Measurements from ENCODE around the gene FBXL3.

FBXL3 gene

DNA sequence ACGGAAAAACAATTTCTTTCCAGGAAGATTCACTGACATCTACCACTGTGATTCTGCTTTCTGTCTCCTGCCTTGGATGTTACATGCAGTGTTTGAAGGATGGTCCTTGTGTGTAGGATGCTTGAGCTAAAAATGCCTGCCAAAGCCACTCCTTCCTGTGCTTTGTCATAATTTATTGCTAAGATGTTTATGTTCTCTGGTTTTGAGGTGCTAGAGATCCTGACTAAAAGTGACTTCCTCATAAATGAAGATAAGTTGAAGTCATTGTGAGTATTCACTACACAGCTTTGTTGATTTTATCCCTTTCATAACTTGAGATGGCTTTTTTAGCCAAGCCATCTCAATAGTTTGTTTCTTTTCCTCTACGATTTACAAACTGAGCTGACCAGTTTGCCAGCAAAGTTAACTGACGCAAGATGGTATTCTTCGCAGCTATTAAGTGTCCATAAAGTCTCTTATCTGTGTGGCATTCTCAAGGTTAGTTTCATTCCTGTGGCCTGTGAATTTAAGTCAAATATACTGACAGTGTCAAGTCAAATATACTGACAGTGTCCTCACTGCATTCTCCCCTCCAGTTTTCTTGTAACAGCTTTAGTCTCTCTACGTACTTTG, 15.7 kb upstream of the FBXL3 start:
- TF ChIP-seq POLR2AphosphoS5 (IDR thresholded peaks at IDR 0.05; ENCODE audit: low read depth, low read length), result no peak
- no peak for TF ChIP-seq TAF1 (IDR thresholded peaks at IDR 0.05; ENCODE audit: borderline replicate concordance, low read depth, low read length)
- TF ChIP-seq POLR2A (IDR thresholded peaks at IDR 0.05; ENCODE audit: low read depth, low read length), result no peak
- FAIRE-seq, result peak; percentile 51
- no peak for DNase-seq (ENCODE audit: insufficient read length)

DNA sequence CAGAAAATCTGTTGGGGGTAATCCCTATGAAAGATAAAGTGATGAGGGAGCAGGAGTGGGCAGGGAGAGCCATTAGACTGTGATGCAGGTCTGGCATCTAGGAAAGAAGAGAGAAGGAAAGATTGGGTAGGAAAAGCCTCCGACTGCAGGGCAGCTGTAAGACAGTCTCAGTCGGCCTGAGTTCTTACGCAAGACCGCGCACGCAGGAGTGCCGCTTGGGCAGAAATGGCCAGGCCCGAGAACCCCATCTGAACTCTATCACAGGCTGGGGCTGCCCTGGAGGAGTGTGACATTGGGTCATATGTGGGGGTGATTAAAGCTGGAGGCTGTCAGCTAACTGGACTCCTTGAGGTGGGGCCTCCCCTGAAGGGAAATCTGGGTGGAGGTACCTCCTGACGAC, 13.9 kb upstream of the FBXL3 start:
- DNase-seq (ENCODE audit: insufficient read length), result no peak
- FAIRE-seq, result peak; percentile 24
- TF ChIP-seq TAF1 (IDR thresholded peaks at IDR 0.05; ENCODE audit: borderline replicate concordance, low read depth, low read length) (no peak), POLR2A (IDR thresholded peaks at IDR 0.05; ENCODE audit: low read depth, low read length) (no peak), POLR2AphosphoS5 (IDR thresholded peaks at IDR 0.05; ENCODE audit: low read depth, low read length) (no peak)

DNA sequence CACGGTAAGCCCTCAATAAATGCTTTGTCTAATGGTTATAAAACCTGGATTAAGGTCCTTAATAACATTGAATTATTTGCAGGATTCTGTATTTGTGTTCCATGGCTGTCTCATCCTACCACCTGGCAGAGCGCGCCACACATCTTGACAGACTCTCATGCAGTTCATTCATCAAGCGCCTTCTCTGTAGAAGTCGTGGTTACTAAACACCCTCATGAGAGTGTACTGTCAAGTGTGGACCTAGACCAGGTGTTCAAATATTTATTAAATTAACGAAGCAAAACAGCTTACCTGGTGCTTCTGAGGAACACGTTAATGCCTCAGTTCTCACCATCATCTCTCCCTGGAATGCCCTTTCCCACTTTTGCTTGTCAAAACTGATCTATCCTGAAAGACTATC, 13.1 kb upstream of the FBXL3 start:
- no peak for DNase-seq (ENCODE audit: insufficient read length)
- TF ChIP-seq POLR2A (IDR thresholded peaks at IDR 0.05; ENCODE audit: low read depth, low read length), result no peak
- TF ChIP-seq POLR2AphosphoS5 (IDR thresholded peaks at IDR 0.05; ENCODE audit: low read depth, low read length), result no peak
- TF ChIP-seq TAF1 (IDR thresholded peaks at IDR 0.05; ENCODE audit: borderline replicate concordance, low read depth, low read length), result no peak
- no peak for FAIRE-seq

DNA sequence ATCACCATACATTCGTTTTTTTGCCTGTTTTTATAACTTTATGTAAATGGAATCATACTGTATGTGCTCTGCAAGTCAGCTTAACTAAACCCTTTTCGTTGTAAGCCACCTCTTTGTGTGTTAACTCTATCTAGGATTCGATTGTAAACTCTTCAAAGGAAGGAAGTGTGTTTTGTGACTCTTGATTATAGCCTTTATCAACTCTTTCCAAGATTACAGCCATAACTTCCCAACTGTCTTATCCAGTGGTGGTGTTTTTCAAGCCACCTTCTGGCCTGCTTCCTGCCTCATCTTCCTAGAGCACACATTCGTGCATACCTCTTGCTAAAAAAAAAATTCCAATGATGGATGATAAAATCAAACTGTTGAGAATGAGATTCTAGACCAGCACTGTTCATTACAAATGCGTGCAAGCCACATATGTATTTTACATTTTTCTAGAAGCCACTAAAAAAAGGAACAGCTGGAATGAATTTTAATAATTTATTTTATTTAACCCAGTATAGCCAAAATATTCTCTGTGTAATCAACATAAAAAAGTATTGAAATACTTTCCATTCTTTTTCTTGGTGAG, 12.0 kb upstream of the FBXL3 start:
- DNase-seq (ENCODE audit: insufficient read length), result no peak
- no peak for FAIRE-seq
- TF ChIP-seq POLR2A (IDR thresholded peaks at IDR 0.05; ENCODE audit: low read depth, low read length), result no peak
- no peak for TF ChIP-seq POLR2AphosphoS5 (IDR thresholded peaks at IDR 0.05; ENCODE audit: low read depth, low read length)
- TF ChIP-seq TAF1 (IDR thresholded peaks at IDR 0.05; ENCODE audit: borderline replicate concordance, low read depth, low read length), result no peak

DNA sequence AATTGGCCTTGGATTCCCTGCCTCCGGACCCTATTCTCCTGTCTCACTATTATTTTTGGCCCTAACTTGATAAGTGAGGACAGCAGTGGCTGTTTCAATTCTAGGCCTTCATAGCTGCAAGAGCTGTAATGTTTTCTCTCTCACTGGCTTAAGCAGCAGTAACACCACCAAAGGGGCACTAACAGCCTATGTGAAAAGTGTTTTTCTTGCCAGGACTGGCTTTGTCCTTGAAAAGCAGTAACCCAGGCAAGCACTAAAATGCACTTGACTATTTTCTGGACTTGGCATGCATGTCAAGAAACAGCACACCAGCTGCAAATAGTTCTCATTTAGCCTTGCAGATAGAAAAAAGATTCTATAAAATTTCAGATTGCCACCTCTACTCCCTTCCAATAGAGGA, 9.3 kb upstream of the FBXL3 start:
- FAIRE-seq (no peak), DNase-seq (ENCODE audit: insufficient read length) (no peak)
- no peak for TF ChIP-seq POLR2A (IDR thresholded peaks at IDR 0.05; ENCODE audit: low read depth, low read length)
- TF ChIP-seq TAF1 (IDR thresholded peaks at IDR 0.05; ENCODE audit: borderline replicate concordance, low read depth, low read length), result no peak
- TF ChIP-seq POLR2AphosphoS5 (IDR thresholded peaks at IDR 0.05; ENCODE audit: low read depth, low read length), result no peak

DNA sequence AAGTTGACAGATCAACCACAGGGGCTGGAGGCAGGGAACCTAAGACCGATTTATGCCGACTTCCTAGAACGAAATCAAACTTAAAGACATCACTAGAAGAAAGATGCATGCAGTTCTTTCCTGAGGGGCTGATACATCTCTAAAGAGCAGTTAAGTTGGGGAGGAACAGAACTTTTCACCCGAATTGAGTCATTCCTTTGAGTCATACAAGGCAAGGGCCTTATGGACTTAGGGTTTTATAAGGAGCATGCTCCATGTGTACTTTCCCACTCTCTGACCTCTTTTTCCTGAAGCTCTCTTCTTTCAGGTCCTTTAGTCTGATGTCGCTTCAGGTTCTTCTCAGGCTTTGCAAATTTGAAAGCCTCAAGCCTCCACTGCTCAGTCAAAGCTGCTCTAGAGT, 7.9 kb upstream of the FBXL3 start:
- no peak for DNase-seq (ENCODE audit: insufficient read length)
- no peak for FAIRE-seq
- TF ChIP-seq TAF1 (IDR thresholded peaks at IDR 0.05; ENCODE audit: borderline replicate concordance, low read depth, low read length), result no peak

DNA sequence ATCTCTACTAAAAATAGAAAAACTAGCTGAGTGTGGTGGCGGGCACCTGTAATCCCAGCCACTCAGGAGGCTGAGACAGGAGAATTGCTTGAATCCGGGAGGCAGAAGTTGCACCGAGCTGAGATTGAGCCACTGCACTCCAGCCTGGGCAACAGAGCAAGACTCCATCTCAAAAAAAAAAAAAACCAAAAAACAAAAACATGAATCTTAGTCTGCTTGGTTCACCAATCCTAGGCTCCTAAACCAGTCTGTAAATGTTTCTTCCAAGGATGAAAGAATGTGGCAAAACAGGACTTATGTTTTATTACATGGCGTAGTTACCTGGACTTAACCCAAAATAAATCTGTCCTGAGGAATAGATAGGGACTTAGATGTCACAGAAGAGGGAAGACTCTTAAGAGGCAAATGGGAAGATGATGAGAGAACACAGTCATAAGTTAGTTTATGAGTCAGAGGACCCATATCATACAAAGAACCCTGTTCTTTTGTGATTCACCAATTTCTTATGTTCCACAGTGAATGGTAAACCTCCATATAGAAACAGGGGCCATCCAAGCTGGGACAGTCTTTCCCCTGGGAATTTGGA, 6.9 kb upstream of the FBXL3 start:
- FAIRE-seq (no peak), DNase-seq (ENCODE audit: insufficient read length) (no peak)
- no peak for TF ChIP-seq POLR2AphosphoS5 (IDR thresholded peaks at IDR 0.05; ENCODE audit: low read depth, low read length)
- no peak for TF ChIP-seq TAF1 (IDR thresholded peaks at IDR 0.05; ENCODE audit: borderline replicate concordance, low read depth, low read length)
- TF ChIP-seq POLR2A (IDR thresholded peaks at IDR 0.05; ENCODE audit: low read depth, low read length), result no peak

DNA sequence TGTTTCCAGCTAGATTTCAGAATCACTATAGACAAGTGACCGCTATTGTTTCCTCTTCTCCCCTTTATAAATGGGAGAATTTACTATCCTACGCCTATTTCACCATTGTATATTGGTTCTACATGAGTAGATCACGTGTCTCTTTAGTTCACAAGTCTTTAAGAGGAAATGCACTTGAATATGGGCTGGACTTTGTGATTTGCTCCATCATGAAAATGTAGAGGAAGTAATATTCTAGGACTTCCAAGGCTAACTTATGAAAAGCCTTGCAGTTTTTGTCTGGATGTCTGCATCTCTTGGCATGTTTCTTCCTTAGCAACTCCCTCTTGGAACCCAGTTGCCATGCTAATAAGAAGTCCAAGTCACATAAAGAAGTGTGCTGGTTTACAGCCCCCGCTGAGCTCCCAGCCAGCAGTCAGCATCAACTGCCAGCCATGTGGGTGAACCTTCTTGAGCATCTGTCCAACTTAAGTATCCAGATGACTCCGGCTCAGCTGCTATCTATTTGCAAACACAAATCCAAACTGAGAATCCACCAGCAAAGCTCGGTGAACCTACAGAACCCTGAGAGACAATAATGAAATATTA, 4.8 kb upstream of the FBXL3 start:
- DNase-seq (ENCODE audit: insufficient read length) (no peak), FAIRE-seq (no peak)
- TF ChIP-seq POLR2A (IDR thresholded peaks at IDR 0.05; ENCODE audit: low read depth, low read length) (no peak), TAF1 (IDR thresholded peaks at IDR 0.05; ENCODE audit: borderline replicate concordance, low read depth, low read length) (no peak), POLR2AphosphoS5 (IDR thresholded peaks at IDR 0.05; ENCODE audit: low read depth, low read length) (no peak)

DNA sequence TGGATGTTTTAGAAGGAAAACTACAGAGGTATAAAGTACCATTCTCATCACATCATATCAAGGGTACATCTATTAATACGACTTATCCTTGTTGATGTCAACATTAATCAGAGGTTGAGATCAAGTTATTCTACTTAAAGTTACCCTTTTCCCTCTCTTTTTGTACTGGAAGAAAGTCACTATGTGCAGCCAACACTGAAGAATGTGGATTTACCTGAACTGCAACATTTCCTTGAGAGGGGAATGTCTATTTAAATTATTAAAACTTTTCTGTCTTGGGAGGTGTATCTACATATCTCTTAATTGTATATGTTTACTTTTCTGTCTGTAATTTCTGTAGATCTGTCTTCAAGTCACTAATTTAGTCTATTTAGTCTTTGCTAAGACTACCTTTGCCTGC, 2.5 kb upstream of the FBXL3 start:
- FAIRE-seq, result no peak
- no peak for DNase-seq (ENCODE audit: insufficient read length)
- TF ChIP-seq POLR2AphosphoS5 (IDR thresholded peaks at IDR 0.05; ENCODE audit: low read depth, low read length) (no peak), POLR2A (IDR thresholded peaks at IDR 0.05; ENCODE audit: low read depth, low read length) (no peak), TAF1 (IDR thresholded peaks at IDR 0.05; ENCODE audit: borderline replicate concordance, low read depth, low read length) (no peak)

DNA sequence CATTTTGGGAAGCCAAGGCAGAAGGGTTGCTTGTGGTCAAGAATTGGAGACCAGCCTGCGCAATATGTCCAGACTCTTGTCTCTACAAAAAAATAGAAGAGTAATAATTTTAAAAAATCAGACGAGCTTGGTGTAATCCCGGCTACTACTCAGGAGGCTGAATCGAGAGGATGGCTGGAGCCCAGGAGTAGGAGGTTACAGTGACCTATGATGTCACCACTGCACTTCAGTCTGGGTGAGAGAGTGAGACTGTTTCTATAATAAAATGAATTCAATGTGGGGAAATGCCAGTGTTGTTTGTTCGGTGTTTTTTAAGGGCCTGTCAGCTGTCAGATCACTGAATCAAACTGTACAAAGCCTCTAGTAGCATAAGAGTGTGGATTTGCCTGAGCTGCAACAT, 1.2 kb upstream of the FBXL3 start:
- DNase-seq (ENCODE audit: insufficient read length) (no peak), FAIRE-seq (no peak)
- no peak for TF ChIP-seq TAF1 (IDR thresholded peaks at IDR 0.05; ENCODE audit: borderline replicate concordance, low read depth, low read length)
- no peak for TF ChIP-seq POLR2AphosphoS5 (IDR thresholded peaks at IDR 0.05; ENCODE audit: low read depth, low read length)
- TF ChIP-seq POLR2A (IDR thresholded peaks at IDR 0.05; ENCODE audit: low read depth, low read length), result no peak

DNA sequence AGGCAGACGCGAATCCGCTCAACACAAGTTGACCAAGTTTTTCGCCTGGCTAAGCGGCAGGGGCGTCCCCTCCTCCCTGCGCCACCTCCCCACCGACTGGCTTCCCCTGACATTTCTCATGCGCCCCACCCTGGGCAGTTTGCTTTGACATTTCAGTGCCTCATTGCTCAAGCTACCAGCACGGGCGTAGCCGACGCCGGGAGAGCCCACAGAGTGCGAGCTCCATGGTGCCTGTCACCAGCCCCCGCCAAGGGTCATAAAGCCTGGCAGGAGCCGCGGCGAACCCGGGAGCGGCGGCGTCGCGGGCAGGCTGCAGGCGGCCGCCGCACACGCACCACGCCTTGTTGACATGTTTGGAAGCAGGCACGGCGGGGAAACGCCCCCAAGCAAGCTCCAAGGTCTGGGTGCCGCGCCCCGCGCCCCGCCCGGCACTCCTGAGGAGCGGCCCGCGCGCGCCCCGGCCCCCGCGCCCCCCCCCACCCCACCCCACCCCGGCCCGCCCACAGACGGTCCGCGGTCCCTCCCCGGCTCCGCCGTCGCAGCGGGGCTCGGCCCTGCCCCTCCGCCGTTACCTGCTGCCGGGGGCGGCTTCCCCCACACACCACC, 601 bp downstream of the FBXL3 start:
- FAIRE-seq (peak; percentile 87), DNase-seq (ENCODE audit: insufficient read length) (peak; percentile 33)

More for the DNA sequence above, 601 bp downstream of the FBXL3 start:
- TF ChIP-seq TAF1 (IDR thresholded peaks at IDR 0.05; ENCODE audit: borderline replicate concordance, low read depth, low read length) (0 out of 2 replicates have a peak, but pooled peaks have one; percentile 40), POLR2A (IDR thresholded peaks at IDR 0.05; ENCODE audit: low read depth, low read length) (no peak), POLR2AphosphoS5 (IDR thresholded peaks at IDR 0.05; ENCODE audit: low read depth, low read length) (no peak)

Data from GM12892 (cell line).